Panc1 (cell line): ENCODE data around the gene FHAD1.

ENCODE experiments used
- POLR2AphosphoS5 ChIP-seq: IDR thresholded peaks from 2 replicates; pipeline ENCODE4 v1.6.1; 2012; ENCODE audit warnings: mild to moderate bottlenecking, low read depth, low read length, moderate library complexity
- SIN3A ChIP-seq: IDR thresholded peaks from 2 replicates; pipeline ENCODE4 v1.6.1; 2012; ENCODE audit warnings: low read depth, mild to moderate bottlenecking, low read length, moderate library complexity, borderline replicate concordance; ENCODE audit not compliant: insufficient read depth
- TF ChIP-seq, protein P1 (sequence below): fragments of 450-650 bp; IDR thresholded peaks from 2 replicates; pipeline ENCODE4 v1.5.1; 2017; ENCODE audit warnings: mild to moderate bottlenecking
- TF ChIP-seq, protein P2 (sequence below), 2 experiments: IDR thresholded peaks; 2 replicates each; pipeline ENCODE4 v1.6.1; 2011 to 2012; ENCODE audit warnings: low read depth in 2 of 2, control low read depth in 1 of 2, low read length in 1 of 2, mild to moderate bottlenecking in 1 of 2, moderate library complexity in 1 of 2; ENCODE audit not compliant: insufficient read depth in 1 of 2

DNA sequence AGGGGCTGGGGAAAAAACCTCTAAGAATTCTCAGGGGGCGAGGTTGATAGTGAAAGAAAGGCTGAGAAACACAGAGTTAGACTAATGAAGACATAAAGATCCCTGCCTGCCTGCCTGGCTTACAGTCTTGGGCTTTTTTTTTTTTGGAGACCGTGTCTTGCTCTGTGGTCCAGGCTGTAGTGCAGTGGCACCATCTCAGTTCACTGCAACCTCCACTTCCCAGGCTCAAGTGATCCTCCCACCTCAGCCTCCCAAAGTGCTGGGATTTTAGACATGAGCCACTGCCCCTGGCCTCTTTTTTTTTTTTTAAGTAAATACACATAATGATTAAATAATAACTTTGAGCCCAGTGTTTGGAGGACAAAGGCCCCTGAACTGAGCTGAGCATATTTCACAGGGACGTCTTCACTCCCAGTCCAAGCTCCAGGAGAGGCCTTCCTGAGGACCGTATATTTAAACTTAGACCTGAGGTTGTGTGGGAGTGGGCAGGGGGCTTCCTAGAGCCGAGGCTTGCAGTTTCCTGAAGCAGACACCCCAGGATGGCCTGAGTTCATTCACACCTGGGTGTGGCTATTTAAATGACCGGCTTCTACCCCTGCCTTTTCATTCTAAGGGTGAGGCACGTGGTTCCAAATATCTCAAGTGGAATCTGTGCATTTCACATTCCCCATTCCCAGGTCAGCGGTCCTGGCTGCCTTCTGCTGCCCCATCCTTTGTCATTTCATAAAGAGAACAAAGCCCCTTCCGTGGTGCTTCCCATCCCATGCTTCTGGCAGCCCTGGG is 146.6 kb downstream of the FHAD1 start:
- no peak for TF ChIP-seq POLR2AphosphoS5
- TF ChIP-seq SIN3A = no peak
- TF ChIP-seq, protein P1, sequence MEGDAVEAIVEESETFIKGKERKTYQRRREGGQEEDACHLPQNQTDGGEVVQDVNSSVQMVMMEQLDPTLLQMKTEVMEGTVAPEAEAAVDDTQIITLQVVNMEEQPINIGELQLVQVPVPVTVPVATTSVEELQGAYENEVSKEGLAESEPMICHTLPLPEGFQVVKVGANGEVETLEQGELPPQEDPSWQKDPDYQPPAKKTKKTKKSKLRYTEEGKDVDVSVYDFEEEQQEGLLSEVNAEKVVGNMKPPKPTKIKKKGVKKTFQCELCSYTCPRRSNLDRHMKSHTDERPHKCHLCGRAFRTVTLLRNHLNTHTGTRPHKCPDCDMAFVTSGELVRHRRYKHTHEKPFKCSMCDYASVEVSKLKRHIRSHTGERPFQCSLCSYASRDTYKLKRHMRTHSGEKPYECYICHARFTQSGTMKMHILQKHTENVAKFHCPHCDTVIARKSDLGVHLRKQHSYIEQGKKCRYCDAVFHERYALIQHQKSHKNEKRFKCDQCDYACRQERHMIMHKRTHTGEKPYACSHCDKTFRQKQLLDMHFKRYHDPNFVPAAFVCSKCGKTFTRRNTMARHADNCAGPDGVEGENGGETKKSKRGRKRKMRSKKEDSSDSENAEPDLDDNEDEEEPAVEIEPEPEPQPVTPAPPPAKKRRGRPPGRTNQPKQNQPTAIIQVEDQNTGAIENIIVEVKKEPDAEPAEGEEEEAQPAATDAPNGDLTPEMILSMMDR = no peak
- TF ChIP-seq, protein P2, sequence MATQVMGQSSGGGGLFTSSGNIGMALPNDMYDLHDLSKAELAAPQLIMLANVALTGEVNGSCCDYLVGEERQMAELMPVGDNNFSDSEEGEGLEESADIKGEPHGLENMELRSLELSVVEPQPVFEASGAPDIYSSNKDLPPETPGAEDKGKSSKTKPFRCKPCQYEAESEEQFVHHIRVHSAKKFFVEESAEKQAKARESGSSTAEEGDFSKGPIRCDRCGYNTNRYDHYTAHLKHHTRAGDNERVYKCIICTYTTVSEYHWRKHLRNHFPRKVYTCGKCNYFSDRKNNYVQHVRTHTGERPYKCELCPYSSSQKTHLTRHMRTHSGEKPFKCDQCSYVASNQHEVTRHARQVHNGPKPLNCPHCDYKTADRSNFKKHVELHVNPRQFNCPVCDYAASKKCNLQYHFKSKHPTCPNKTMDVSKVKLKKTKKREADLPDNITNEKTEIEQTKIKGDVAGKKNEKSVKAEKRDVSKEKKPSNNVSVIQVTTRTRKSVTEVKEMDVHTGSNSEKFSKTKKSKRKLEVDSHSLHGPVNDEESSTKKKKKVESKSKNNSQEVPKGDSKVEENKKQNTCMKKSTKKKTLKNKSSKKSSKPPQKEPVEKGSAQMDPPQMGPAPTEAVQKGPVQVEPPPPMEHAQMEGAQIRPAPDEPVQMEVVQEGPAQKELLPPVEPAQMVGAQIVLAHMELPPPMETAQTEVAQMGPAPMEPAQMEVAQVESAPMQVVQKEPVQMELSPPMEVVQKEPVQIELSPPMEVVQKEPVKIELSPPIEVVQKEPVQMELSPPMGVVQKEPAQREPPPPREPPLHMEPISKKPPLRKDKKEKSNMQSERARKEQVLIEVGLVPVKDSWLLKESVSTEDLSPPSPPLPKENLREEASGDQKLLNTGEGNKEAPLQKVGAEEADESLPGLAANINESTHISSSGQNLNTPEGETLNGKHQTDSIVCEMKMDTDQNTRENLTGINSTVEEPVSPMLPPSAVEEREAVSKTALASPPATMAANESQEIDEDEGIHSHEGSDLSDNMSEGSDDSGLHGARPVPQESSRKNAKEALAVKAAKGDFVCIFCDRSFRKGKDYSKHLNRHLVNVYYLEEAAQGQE (IDR thresholded peaks at IDR 0.05; ENCODE audit: insufficient read depth in 1 of 2, low read depth in 2 of 2, low read length in 1 of 2) = no peak
